Iris pigment epithelial cell (primary cell): ENCODE results near the gene PALLD.
"Not testable (repeated sequence)": the region's sequence is repeated elsewhere in the genome, so short reads cannot be mapped to it uniquely, and the experiment has no call there.

Experiments used
- DNase-seq: peaks from one replicate; pipeline ENCODE4 v3.0.0-alpha.2; 2011; ENCODE audit warnings: low read depth

The PALLD gene

DNA sequence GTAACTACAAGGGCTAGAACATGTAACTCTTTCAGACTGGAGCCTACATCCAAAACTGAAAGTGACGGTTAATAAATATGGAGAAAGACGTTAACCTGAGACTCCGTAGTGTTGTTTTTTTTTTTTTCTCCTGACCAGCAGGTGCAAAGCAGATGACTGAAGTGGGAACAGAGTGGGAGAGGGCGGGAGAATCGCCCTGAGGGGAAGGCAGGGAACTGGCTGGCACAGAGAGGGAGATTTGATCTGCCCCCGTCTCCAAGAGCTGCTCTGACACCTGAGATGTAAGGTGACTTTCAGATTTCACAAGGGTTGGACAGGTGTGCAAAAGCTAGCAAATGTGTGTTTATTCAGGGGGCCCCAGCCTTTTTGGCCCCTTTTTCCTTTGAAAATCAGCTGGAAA is 180.2 kb downstream of the PALLD start:
- no peak for DNase-seq

DNA sequence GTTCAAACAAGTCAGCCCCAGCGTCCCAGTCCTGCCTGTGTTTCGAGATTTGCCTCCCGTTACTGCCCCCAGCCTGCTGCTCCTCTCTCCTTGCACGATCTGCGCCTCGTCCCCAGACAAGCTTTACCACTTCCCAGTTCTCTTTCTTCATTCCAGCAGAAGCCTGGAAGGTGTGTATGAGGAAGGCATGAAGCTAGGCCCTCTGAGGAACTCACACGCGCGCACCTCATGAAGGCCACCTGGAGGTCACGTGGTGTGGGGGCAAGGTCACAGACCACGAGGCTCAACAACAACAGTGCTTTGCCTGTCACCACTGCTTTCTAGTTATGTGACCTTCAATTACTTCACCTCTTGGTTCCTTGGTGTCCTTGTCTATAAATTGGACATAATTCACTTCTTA is 181.0 kb downstream of the PALLD start:
- DNase-seq = no peak

DNA sequence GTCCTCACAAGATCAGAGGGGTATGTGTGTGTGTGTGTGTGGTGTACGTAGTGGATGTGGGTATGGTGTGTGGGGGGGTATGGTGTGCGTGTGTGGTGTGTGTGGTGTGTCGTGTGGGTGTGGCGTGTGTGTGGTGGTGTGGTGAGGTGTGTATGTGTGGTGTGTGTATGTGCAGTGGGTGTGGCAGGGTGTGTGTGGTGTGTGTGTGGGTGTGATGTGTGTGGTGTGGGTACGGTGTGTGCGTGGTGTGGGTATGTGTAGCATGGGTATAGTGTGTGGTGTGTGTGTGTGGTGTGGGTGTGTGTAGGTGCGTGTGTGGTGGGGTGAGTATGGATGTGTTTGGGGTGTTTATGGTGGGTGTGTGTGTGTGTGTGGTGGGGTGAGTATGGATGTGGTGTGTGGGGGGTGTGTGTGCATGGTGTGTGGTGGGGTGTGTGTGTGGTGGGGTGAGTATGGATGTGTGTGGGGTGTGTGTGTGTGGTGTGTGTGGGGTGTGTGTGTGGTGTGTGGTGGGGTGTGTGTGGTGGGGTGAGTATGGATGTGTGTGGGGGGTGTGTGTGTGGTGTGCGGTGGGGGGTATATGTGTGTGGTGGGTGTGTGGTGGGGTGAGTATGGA is 182.0 kb downstream of the PALLD start:
- no peak for DNase-seq

DNA sequence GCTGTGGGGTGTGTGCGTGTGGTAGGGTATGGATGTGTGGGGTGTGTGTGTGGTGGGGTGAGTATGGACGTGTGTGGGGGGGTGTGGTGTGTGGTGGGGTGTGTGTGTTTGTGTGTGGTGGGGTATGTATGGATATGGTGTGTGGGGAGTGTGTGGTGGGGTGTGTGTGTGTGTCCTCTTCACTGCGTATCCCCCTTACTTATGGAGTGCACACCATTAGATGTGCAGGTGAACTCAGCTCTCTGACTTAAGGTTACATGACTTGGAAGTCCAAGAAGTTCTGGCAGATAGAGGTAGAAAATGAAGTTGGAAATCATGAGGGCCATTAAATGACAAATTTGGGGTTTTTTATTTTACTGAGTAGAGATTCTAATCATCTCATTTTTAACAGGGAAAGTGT is 182.5 kb downstream of the PALLD start:
- DNase-seq = no peak

DNA sequence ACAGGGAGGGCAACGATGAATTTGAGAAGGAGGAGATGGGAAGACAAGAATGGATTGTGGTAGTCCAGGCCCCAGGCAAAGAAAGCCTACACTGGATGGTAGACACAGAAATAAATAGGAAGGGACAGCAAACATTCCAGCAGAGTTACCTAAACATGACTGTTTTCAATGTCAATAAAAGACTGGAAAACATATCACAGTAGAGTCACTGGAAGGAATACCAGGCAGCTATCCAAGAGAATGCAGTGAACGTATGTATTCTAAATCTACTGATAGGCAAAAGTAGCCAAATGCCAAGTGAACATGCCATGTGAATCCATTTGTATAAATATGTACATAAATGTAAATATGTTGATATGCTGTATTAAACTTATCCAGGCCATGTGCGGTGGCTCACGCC is 183.0 kb downstream of the PALLD start:
- peak; percentile 43 for DNase-seq

DNA sequence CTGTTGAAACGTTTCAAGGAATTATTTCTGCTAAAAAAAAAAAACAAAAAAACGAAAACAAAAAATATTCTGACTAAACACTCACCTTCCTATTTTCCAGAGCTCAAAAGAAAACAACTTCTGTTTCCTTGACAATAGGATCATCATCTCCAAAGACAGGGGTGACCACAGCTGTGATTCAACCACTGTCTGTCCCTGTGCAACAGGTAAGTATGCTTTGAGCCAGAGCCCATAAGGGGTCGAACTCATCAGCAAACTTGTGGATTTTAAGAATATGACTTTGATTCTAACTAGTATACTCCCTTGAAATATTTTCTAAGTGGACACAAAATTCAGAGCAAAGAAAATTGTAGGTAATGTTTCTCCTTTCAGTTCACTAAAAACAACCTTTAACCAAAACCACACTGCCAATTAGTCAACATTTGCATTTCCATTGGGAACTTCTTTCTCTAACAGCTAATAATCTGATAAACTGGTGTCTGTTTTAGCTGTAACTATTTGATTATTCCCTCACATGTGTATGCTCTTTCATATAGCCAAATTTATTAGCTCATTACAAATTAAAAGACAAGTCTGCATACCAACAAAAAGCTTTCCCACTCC is 186.1 kb downstream of the PALLD start:
- DNase-seq = no peak

DNA sequence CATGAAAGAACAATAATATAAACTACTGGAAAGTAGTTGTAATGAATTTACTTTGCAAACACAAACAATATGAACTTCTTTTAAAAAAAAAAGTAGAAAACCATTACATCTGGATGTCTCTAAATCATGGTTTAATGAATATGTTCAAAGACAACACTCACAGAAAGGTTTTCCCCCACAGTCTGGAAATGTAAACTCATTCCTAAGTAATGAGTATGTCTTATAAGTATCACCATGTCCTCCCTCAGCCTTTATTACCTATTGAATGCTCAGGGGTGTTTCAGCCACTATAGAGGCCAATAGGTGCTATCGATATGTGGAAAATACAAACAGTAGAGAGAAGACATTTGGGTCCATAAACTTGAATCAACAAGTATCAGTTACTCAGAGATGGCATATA is 186.7 kb downstream of the PALLD start:
- DNase-seq = peak; percentile 68

DNA sequence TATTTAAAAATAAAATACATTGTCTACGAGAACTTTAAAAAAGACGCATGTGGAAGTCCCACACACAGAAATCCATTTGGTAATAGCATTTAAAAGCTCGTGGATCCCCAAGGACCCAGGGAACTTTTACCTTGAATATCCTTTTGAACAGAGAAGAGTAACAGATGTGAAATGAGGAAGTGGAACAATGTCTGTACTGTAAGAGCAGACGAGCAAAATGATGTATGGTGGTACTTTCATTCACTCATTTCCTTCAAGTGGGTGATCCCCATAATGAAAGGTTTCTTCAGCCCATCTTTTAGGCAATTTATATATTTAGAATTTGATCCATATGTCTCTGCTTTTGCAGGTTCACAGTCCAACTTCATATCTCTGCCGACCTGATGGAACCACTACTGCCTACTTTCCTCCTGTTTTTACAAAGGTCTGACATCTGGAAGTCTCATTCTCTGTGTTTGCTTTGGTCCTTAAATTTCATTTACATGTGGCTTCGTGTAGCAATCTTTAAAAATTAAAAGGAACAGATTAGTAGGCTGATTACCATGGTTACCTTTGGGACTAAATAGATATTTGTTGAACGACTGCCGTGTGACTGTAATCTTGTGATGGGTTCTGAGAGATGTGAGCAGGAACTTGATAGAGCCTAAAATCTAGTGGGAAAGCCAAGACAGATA is 188.4 kb downstream of the PALLD start:
- no peak for DNase-seq

DNA sequence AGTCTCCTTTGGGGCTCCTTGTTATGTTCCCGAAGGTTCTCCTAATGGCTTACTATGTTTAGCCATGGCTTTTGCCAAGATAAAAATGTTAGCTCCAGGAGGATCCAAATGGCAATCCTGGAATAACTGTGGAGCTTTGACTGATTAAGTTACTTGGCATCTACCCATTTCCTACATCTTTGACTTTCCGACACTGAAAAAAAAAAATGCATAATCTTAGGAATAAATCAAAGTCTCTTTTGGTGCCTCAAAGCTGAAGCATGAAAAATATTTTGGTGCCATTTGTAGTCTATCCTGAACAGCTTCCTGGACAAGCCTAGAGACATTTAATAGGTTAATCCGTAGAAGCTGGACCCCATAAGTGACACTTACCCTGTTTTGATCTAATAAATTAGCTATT is 191.7 kb downstream of the PALLD start:
- no peak for DNase-seq

DNA sequence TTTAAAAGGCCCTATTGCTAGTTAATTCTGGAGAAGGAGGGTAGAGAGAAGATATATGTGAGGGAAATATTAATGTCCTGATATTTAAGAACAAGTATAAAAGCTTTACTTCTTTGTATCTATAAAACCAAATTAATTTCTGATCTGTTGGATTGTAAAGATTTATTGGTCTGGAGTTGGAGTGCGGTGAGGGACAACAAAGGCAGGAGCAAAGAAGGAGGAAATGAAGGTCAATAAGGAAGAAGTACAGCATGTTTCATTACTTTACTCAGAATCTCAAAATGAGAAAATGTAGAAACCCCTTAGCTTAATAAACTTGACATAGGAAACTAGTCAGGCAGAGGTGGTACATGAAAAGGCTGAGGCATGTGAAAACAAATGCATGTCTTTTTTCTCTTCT is 192.9 kb downstream of the PALLD start:
- no peak for DNase-seq

DNA sequence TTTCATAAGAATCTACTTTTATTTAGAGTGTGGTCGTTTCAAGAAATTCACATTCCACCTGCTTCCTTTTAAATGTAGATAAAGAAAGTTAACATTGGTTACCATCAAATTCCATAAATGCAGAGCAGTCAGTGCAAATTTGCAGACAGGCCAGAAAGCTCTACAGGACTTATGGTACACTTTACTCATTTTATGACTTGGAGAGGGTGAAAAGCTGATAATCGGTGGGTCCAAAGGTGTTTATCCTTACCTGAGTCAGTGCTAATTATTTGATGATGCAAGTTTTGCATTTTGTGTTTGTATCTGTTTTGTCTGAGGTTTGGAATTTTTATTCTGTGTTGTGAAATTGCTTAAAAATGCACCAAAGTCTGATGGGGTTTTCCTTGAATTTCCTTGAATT is 193.3 kb downstream of the PALLD start:
- no peak for DNase-seq

DNA sequence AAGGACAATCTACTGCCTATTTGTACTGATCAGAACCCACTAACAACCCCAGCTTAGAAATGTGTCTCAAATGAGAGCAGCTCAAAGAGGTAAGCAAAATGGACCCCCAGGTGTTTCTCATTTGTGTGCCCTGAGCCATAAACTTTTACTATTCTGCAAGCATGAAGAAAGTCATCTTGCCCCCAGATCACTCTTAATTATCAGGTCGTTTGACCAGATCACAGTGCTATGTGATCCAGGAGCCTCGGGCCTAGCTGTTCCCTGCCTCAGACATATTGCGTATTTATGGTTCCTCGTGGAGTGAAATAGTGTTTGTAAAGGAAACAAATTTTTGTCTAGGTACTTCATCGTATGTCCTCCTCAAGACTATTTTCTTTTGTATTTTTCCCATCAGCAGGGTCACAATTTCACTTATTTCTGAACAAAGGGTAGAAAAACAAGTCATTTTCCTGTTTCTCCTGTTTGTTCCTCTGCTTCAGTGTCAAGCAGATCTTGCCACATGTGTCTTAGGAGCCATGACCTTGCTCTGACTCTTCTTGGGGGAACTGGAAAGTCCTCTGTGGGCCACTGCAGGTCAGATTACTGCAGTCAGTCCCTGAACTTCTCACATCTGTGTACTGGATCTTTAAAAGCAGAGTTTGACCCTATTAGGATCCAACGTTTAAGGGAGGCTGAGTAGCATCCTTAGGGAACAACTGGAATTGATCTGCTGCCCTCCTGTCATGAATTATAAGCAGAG is 194.9 kb downstream of the PALLD start:
- no peak for DNase-seq

DNA sequence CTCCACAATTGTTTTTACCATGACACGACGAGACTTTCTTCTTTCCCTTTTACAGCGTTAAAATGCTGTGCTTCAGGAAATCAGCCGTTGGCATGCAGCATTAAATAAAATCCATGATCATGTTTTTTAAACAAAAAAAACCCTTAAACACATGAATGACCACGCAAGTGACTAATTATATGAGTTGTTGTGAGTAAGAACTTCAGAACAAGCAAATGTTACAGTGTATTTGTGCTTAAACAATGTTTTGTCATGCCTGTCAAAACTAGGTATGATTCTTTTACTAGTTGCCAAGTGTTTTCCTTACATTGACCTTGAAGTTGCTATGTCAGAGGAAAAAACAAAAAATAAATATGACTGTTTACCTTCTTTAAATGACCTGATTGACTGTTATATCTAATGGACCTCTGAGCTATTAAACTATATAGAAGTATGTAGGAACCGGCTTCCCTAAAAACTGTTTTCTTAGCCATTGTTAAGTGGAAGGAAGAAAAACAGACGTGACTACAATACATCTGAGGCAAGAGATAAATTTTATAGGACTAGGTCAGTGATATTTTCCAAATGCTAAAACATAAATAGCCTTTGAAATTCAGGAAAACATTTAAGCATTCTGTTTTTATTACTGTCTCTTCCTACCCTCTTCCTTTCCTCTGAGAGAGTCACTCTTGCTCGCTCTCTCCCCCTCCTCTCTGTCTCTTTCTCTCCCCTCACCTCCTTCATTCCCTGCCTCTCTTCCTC is 197.1 kb downstream of the PALLD start:
- DNase-seq = no peak

DNA sequence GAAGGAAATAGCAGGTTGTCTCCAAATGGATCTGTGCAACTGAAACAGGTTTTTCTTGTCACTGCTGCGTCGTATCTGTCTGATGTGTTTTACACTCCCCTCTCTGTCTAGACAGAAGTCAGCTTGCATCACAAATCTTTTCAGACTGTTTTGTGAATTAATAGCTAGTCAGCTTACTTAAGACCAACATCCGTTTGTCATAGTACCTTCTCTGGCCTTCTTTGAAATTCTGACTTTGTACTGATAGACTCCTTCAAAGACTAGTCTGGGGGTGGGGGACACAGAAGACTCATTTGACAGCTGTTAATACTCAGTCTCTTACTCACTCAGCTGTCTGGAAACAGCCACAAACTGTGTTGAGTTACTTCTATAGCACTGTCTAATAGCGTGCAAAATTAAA is 197.8 kb downstream of the PALLD start:
- peak; percentile 76 for DNase-seq

DNA sequence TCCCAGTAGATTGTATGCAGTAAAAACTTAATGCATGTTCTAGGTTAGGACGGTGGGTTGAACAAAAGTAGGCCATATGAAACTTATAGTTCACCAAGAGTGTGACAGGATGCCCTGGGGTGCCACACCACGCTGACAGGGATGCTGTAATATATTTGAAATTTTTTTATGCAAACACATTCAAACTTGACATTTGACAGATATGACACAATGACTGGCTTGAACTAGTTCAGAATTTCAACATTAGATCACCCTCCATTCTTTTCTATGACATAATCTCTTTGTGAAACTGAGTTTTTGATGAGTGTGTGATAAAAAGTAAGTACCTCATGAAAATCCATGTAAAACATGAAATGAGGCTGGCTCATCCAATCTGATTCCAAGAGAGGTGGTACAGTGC is 198.4 kb downstream of the PALLD start:
- no peak for DNase-seq

DNA sequence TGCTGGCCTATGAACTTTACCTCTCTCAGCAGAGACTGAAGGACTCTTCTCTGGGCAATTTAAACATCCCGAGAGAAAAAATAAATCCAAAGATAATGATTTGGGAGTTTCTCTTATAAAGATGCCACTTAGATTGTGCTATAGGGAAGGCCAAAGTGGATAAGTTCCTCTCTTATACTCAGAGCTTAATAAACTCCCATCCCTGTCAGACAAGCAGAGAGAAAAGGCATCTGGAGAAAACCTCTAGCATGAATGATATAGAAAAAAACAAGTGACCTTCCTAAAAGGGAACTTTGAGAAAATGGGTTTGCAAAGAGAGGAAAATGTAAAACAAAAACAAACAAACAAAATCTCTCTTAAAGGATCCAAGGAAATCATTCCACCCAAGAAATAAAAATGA is 199.4 kb downstream of the PALLD start:
- no peak for DNase-seq

DNA sequence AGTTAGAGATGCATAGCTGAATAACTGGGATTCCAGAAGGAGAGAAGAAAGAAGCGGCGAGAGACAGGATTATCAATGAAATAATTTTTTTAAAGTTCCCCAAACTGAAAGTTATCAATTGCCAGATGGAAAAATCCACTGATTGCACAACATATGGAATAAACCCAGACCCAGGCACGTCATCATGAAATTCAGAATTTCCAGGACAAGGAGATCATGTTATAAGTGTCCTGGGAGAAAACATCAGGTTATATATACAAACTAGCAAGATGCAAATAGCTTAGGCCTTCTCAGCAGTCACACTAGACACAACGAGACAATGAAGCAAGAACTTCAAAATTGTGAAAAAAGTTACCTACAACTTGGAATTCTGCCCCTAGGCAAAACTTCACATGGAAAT is 200.0 kb downstream of the PALLD start:
- DNase-seq = no peak

DNA sequence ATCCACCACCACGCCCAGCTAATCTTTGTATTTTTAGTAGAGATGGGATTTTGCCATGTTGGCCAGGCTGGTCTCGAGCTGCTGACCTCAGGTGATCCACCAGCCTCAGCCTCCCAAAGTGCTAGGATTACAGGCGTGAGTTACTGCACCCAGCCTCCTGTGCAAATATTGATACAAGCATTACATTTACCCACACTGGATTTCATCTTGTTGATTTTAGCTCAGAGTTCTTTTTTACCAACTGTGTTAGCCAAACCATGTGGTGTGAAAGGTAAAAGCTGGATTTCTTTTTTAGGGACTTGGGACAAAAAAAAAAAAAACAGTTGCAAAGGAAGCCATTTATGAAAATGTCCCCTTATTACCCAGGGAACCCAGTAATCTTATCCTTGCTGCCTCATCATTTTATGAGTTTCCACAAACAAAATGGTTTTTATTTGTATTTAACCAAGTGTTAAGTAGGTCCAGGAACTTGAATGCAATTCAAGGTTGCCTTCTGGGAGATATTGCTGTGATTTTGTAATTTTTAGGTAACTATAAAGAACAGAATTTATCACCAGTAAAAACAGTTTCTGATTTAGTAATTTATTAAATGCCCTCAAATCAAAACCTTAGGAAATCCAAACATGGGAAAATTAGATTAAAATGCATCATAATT is 202.5 kb downstream of the PALLD start:
- no peak for DNase-seq

DNA sequence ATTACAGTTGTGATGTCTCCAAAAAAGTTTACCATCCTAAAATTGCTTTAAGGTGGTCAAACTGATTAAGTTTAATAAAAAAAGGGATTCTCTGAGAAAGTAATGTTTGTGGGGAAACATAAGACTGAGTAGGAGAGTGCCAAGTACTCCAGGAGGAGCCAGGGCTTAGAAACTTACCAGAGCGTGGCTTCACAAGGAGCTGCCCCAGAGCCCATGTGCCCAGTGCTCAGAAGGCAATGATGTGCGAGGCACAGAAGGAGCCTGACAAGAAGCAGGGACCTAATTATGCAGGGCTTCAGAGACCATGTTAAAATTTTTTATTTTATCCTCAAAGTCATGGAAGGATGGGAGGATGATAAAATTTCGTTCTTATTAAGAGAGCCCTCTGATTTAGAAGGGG is 204.2 kb downstream of the PALLD start:
- DNase-seq = no peak

DNA sequence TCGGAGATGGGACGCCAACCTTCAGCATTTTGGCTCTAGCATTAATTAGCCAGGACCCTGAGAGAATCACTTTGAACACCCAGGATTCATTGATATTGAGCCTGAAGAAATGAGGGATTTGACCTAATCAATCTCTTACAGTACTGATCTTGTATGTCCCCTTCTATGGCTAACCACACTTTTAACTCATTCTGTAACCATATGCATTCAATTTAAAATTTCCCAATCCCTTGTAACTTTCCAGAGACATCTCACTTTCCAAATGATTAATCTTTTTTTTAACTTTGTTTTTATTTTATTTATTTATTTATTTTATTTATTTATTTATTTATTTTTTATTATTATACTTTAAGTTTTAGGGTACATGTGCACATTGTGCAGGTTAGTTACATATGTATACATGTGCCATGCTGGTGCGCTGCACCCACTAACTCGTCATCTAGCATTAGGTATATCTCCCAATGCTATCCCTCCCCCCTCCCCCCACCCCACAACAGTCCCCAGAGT is 205.8 kb downstream of the PALLD start:
- not testable (repeated sequence) for DNase-seq

DNA sequence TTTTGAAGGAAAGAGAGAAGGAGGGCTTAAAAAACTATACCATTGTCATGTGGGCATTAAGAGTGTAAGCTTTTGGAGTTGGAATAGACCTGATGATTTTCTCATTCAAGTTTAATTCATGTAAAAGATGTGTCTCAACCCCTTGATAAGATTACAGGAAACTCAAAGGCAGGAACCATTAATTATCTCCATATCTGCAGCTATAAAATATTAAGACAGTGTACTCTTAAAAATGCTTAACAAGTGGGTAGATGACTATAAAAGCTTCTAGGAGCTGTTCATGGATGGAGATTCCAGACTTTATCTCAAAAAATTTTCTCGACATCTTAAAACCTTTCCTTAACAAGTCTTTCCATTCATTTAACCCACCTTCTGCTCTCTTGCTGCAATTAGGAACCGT is 208.3 kb downstream of the PALLD start:
- no peak for DNase-seq

DNA sequence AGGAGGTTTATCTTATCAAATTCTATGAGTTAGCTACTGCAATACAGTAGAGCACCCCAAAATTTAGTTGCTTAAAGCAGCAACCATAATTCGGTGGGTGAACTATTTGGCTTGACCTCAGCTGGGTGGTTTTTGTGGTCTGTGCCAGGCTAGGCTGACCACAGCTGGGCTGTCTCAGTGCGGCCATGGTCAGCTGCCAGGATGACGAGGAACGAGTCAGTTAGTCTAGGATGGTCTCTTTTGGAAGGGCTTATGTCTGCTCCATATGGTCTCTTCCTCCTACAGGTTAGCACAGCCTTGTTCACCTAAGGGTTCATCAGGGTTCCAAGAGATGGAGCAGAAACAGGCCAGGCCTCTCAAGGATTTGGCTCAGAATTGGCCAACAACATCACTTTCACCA is 210.4 kb downstream of the PALLD start:
- no peak for DNase-seq
